LNCAP (cell line): ENCODE data around the gene MAST2.

ENCODE experiments used
- CTCF ChIP-seq: fragments of 450-650 bp; IDR thresholded peaks from 2 replicates; pipeline ENCODE4 v1.5.1; 2017; ENCODE audit warnings: mild to moderate bottlenecking

Gene MAST2

DNA sequence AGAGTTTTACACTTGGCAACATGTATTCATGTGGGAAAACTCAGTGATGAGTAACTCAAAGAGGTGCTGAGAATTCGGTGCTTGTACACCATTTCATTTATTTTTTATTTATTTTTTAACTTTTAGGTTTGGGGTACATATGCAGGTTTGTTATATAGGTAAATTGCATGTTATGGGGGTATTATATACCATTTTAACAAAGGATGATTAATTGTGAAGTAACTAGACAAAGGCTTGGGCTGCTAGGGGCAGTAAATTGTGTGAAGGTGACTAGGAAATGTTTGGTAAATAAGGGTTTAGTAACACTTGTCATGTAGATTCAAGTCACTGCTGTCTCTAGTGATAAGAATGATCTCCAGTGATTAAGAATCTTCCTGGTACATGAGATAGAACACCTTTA lies 139.0 kb downstream of the MAST2 start:
- TF ChIP-seq CTCF, result no peak

- no peak for TF ChIP-seq CTCF
Measured at GRCh38 chr1:45943185-45943584, 139.8 kb downstream of the MAST2 start.

- no peak for TF ChIP-seq CTCF
Measured at GRCh38 chr1:45945426-45945825, 142.0 kb downstream of the MAST2 start.

- TF ChIP-seq CTCF, result no peak
Measured at GRCh38 chr1:45952072-45952471, 148.7 kb downstream of the MAST2 start.

DNA sequence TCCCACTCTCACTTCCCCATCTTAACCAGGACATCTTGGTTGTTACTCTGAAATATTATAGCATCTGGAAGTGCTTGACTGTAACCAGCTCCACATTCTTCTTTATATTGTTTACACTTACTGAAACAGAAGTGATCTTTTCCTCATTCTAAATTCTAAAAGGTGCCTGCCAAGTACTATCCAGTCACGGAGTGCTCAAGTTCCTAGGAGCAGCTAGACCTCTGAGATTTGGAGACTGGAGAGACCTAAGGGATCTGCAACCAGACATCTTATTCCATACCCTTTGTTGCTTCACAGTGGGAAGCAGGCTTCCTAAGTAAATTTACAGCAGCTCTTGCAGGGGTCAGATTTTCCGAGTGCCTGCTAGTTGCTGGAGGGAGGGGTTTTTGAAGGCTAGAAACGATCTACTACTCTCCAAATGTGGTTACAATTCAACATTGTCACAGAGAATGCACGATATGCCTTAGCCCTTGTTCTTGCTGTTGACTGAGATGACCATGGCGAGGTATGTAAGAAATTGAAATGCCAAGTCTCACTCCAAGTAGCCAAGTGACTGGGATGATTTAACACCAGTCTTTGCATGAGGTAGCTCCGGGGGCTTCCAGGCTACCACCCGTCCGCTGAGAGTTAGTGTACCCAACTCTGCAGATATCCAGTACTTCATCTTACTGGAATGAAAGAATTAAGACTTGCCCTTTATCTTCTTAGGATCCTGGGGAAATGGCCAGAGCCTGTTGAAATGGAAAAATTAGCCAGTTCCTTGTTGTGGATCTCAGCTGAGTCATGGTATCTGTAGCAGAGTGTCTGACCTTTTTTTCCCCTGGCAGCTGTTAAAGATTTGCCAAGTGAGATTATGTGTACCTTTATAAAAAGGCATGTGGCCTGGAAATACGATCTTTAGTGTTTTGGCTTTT lies 150.8 kb downstream of the MAST2 start:
- TF ChIP-seq CTCF, result no peak

- TF ChIP-seq CTCF, result no peak
Measured at GRCh38 chr1:45957684-45958083, 154.3 kb downstream of the MAST2 start.

DNA sequence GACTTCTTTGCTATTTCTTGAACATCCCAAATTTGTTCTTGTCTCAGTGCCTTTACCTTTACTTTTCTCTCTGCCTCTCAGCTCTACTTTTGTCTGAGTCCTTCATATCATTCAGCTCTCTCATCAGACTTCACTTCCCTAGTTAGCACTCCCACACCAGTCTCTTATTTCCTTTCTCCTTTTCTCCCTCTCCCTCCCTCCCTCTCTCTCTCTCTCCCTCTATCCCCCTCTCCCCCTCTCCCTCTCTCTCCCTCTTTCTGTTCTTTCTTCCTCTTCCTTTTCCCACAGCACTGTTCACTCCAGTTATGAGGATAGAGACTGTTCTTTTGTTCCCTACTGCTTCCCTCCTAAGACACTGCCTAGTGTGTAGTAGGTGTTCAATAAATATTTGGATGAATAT lies 154.9 kb downstream of the MAST2 start:
- no peak for TF ChIP-seq CTCF
